CD4-positive, alpha-beta T cell treated with Interleukin-6 at 100 ng/mL for 8 hours (primary cell): Measurements from ENCODE around the gene FLRT1.
"Not testable (repeated sequence)": the region's sequence is repeated elsewhere in the genome, so short reads cannot be mapped to it uniquely, and the experiment has no call there.

Experiments
- DNase-seq: peaks from one replicate; pipeline ENCODE4 v3.0.0-alpha.2; 2020; ENCODE audit warnings: mixed read lengths, low spot score

Gene FLRT1

DNA sequence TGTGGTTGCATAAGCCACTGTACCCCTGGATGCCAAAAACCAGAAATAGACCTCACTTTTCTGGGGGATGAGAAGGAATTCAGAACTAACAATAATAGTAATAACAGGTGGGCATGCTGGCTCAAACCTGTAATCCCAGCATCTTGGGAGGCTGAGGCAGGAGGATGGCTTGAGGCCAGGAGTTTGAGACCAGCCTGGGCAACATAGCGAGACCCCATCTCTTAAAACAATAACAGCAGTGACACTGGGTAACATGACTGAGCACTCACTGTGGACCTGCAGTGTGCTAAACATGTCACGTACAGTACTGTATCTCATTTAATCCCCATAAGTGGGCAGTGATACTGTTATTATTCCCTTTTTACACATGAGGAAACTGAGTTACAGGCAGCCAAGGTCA lies 10.0 kb downstream of the FLRT1 start:
- DNase-seq: no peak

DNA sequence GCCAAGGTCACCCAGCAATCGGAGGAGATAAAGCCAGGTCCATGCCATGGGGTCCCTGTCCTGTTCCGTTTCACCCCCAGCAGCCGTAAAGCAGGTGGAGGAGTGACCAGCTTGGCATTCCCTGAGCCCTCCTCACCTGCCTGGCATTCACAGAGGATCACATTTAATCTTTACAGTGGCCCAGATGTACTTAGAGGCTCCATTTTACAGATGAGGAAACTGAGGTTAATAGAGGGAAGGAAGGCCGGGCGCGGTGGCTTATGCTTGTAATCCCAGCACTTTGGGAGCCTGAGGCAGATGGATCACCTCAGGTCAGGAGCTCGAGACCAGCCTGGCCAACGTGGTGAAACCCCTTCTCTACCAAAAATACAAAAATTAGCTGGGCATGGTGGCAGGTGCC lies 11.6 kb downstream of the FLRT1 start:
- DNase-seq: not testable (repeated sequence)

DNA sequence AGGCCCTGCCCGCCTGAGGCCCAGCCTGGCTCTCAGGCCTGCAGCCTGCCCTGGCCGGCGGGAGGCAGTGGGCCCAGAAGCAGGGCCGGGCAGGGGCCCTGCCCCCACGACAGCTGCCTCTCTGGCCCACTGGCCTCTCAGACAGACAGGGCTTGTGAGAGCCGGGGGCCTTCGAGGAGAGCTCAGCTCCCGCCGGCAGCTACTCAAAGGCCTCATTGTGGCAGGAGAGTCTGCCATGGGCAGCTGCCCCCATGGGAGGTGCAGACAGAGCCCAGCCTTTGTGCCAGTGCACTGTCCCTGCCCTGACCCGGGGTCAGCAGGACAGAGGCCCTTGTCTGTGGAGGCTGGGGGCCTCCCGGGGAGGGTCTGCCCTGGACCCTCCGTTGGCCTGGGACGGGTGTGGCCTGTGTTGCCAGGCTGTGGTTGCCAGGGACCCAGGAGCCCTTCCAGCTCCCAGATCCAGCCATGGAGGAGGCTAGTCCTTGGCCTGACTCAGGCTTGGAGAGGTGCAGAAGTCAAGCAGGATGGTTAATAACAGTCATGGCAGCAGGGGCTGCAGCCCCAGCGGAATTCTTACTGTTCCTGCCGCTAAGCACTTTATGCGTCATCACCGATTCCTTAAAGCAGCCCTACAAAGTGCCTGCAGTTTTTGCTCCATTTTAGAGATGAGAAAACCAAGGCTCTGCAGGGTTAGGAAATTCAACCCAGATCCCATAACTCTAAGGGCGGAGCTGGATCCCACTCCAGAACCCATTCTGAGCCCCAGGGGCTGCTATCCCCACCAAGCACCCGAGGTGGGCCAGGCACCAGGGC lies 12.5 kb downstream of the FLRT1 start:
- no peak for DNase-seq

DNA sequence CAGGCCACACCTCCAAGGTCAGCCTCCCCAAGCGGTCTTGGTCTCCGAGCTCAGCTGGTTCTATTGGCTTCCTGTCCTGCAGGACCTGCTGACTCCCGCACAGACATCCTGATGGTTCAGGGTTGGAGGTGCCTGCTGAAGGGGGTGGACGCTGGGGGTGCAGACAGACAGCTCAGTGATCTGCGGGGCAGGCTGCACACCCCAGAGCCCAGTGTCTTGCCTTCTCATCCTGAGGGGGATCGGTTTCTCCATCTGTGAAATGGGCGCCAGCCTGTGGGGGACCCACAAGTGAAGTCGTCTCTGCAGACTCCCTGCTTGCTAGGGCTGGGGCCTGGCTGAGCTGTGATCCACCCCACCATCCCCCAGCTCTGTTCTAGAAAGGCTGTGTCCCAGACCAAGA lies 13.8 kb downstream of the FLRT1 start:
- DNase-seq: no peak

DNA sequence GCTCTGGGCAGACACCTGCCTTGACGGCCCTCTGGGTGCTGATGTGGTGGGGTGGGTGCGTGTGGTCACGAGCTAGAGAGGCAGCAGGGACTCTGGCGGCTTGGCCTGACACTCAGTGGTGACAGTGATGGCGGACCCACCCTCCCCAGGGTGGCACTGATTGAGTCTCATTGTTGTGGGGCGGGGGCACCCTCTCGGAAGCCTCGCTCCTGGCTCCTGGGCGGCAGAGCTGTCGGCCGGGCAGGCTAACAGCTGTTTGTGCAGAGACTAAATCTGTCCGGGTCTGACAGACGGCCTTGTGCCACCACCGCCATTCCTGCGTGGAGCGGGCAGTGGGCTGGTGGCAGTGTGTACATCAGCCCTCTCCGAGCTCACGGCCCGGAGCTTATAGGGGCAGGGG lies 15.6 kb downstream of the FLRT1 start:
- DNase-seq: no peak

DNA sequence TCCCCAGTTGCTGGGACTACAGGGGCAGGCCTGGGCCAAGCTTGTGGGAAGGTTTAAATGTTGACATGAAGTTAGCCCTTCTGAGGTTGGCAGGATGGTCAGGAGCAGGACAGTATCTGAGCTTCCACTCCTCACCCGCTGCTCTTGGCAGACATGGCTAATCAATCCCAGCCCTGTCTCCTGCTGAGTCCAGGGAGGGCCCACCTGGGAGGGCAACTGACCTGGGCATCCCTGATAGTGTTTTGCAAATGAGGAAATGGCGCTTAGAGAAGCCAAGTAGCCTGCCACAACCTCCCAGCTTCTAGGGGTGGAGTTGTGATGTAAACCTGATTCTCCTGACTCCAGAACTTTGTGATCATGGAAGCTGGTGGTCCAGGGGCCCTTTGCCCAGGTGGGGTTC lies 16.7 kb downstream of the FLRT1 start:
- no peak for DNase-seq

DNA sequence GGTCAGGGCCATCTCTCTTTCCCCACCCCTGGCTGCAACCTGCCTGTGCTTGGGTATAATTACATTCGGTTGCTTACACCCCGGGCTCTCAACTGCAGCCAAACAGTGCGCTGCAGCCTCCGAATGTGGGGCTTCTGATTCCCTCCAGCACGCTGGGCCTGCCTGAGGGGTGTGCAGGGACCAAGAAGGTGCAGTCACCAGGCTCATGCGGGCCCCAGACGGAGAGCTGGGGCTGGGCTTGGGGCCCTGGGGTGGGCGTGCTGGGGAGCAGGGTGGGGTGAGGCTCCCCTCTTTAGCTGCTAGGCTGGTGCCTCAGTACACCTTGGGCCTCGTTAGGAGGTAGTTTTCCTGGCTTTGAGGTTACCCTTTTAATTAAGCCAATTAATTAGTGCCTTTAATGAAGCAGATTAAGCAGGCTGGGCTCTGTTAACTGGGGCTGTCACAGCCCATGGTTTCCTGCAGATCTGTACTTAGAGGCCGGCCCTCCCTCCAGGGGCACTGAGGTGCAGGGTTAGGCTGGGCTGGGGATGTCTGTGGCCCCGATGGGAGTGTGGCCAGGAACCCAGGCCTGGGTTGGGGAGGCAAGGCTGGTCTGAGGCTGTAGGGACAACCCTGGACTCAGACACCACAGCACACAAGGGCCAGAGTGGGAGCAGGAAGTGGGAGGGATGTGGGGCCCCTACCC lies 17.3 kb downstream of the FLRT1 start:
- no peak for DNase-seq

DNA sequence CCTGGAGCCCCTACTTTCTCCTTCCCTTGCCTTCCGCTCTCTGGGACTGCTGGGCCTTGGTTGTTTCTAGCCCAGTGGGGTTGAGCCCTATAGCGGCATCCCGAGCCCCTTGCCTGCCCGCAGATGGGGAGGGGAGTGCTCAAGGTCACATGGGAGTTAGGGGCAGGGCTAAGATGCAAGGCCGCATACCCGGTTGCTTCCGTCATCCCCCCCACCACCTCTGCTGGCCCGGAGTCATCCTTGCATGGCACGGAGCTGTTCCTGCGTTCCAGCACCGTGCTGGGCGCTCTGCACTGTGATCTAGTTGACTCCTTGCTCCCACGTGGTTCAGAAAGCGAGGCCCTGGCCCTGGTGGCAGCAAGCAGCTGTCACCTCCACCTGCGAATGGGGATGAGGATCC lies 18.0 kb downstream of the FLRT1 start:
- DNase-seq: no peak

DNA sequence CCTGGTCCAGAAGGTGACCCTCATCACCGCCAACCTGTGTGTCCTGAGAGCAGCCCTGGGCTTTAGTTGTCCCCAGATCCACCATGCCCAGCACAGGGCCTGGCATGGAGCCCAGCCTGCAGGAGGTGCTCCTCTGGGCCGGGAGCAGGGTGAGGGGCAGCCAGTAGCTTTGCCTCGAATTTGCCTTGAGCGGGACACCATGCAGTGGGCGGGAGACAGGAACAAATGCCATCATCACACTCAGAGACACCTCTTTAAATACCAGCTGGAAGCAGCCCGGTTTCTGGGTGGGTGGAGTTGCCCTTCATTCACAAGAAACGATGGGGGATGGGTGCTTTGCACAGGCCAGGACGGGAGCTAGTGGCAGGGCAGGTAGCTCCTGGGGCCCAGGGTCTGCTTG lies 19.3 kb downstream of the FLRT1 start:
- no peak for DNase-seq

DNA sequence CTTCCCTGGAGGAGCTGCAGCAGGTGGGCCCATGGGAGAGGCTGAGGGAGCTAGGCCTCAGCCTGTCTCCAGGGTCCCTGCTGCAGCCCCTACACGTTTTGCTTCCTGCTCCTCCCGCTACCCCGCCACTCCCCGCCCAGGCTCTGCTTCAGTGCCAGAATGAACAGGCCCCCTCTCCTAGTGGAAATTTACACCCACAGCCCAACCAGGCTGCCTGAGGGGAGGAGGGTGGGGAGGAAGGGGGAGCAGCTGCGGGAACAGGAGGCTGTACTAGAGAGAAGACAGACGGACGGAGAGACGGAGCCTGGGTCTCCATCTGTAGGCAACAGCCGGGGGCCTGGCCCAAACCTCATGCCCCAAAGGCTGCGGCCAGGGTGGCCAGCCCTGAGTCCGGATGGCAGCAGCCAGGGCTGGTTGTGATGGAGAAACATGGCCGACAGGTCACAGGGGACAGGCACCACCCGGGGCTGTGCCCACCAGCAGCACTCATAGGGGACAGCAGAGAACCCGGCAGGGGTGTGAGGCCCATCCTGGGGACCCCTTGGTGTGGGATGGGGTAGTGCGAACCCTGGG lies 20.6 kb downstream of the FLRT1 start:
- no peak for DNase-seq

DNA sequence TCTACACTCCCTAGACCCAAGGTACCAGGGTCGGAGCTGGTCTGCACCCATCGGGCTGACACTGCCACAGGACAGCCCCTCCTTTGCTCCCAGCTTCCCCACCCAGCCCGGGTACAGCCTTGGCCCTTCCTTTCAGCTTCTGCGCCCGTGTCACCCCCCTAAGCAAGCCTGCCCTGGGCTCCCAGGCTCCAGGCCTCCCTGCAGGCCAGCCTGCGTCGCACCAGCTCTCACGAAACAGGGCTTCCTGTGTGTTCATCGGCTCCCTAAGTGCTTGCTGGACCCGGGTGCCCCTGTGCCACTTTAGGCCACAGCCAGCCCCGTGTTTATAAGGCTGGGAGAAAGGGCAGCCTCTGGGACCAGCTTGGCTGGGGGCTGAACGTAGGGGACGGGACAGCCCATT lies 21.1 kb downstream of the FLRT1 start:
- no peak for DNase-seq

DNA sequence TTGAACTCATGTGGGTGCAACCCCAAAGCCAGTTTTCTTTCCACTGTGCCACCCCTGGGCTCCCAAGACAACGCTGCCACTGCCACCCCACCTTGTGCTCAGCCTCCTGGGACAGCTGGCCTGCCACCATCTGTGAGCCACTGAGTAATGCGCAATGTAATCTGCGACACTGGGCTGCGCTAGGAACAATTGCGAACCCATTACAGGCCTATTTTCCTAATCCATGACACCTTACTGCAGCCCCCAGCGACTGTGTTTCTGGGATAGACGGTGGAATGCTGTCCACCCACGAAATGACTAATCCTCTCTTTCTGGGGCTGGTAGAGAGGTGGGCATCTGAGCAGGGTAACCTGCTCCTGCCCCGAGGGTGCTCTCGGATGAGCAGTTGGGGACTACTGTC lies 22.2 kb downstream of the FLRT1 start:
- DNase-seq: no peak

DNA sequence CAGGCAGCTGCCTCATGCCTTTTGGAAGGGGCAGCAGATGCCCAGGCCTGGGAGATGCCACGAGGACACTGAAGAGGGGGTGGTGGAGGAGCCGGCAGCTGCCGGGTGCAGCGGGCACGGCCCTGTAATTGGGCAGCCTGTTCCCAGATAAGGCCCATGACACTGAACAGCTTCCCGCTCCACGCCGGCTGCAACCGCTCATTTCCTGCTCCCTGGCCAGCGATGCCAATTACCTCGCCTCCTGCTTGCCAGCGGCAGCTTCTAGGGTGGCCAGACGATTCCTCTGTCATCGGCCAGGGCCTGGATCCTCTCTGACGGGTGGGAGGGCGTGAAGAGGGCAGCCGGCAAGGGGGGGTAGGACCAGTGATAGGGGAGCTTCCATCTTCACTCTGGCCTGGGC lies 22.8 kb downstream of the FLRT1 start:
- DNase-seq: no peak

DNA sequence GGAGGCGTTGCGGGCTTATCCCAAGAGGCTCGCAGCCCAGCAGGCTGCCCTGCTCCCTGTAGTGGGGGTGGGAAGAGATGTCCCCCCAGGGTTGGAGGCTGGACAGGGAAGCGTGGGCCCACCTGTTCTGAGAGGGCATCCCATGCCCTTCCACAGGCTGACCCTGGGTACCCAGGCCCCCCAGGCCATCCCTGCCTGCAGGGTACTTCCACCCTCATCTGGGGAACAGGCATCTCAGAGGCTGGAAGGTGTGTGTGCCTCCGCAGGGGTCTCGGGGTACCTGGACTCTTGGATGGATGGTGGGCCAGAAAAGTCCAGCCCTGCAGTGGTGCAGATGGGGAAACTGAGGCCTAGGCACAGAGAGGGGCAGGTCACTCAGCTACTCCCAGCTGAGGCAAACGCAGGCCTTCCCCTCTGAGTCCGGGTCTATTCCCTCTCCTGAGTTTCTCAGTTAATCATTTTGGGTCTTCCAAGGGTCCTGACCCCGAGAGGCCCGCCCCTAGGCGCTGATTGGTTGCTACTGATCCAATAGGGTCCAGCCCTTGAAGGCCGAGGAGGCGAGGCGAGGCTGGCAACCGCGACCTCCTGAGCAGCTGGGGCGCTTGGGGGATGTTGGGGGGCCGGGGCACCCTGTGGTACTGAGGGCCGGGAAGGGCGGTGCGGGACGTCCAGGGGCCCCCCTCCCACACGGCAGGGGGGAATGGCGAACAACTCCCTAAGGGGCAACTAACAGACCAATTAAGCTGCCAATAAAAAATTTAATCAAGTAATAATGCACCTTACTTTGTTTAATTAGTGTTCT lies 23.8 kb downstream of the FLRT1 start:
- no peak for DNase-seq

DNA sequence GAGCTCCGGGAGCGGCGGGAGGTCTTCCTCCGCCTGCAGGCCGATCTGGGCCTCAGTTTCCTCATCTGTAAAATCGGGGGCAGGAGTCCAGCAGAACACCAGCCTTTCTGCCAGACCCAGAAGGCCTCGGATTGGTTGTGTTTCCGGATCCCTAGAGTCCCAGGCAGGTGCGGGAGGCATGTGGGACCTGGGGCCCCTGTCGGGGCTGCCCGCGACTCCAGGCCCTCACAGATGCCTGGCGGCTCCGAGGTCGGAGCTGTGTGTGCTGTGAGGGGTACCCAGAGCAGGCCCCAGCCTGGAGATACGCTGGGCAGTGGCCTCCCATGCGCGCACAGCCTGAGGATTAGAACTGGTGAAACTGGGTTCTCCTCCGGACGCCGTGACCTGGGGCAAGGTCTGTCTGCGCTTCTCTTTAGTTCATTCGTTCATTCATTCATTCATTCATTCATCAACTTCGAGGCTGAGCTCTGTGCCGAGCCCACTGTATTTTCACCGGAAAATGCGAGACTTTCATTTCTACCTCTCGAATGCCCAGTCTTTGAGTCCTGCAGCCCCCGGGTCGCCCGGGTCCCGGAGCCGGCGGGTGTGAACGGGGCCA lies 24.6 kb downstream of the FLRT1 start:
- DNase-seq: no peak

DNA sequence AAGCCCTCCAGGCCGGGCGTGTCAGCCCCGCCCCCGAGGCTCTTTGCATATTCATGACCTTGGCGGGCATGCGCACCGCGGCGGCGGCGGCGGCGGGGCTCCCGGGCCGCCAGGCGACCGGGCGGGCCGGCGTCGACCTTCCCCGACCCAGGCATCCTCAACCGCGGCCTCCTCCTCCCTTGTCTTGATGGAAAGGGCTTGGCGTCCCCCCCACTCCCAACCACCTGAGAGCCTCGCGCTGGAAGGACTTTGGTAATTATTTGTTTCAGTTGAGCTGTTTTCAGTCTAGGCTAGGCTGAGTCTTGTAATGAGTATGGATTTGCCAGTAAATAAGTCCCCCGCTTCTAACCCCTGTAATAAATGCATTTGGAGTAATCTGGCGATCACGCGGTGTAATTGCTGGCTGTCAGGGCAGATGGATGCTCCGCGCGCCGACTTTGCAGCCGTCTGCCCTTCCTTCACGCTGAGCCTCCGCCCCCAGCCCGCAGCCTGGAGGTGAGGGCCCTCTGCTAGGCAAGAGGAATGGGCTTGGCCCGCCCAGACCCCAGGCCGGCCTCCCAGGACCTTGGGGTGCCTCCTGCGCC lies 25.2 kb downstream of the FLRT1 start:
- peak; percentile 21 for DNase-seq

DNA sequence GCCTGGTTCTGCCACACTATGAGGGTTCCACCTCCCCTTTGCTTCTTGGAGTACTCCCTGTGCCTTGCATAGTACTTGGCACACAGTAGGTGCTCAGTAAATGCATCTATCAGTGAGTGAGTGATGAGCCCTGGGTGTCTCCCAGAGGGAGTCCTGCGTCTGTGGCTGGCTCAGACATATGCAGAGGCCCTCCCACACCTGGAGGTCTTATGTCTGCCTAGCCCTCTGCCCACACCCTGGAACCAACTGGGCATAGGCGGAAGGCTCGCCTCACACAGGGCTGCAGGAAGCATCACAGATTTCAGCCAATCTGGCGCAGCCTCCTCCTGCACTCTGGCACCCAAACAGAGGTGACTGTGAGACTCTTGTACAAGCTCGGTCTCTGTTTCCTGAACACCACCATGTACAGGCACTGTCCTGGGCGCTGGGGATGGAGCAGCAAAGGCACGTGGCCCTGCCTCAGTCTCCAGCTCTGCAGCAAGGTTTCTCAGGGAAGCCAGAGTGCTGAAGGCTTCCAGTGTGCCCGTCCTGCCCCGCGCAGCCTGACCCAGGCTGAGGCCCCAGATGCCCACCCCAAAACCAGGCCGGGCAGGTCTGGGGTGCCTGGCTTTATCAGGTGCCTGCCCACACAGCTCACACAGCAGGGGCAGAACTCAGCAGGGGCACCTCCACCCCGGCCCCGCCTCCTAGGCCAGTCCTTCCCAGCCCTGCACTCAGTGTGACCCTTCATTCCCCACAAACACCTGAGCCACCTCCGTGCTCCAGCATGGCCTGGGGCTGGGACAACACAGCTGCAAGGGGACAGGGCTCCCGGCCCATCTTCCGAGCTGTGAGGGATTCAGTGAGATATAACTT lies 26.7 kb downstream of the FLRT1 start:
- DNase-seq: no peak

DNA sequence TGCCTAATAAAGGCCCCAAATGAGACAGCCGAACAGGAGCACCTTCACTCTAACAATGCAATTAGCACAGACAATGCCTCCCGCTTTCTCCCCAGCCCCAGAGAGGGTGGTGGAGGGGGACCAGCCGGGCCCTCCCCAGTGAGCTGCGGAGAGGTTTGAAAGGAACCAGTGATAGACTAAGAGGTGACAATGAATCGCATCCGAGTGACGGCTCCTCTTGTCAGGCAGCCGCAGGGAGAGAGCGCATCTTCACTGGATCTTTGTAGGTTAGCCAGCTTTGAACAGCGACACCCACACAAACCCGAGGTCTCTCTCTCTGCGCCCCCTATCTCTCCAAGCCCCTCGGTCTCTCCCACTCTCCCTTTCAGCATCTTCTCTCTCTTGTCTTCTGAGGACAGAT lies 28.0 kb downstream of the FLRT1 start:
- DNase-seq: no peak

DNA sequence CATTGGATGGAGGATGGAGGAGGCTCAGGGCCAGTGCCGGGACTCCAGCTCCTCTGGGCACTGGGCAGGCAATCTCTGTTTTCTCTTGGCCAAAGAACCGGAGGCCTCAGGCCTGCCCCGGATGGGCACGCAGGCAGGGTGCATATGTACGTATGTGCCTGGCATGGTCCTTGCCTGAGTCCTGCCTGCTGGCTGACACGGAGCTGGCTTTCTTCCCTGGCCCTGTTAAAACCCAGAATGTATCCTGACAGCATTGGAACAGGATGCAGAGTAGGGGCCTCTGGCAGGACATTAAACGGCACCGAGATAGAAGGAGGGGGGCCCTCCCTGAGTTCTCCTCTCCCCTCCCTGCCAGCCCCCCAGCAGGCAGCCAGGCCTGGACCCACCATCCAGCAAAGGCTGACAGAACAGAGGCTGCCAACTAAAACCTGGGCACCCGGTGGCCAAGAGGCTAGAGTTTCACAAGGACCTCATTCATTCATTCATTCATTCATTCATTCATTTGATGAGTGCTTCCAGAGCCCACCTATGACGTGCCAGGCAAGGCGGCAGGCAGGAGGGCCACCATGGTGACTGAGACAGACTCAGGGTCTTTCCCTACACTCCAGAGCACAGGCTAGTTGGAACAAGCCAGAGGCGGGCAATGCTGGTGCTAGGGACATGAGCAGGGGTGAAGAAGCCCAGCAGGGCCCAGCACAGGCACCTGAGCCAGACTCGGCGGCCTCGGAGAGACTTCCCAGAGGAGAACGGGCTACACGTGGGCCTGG lies 28.8 kb downstream of the FLRT1 start:
- no peak for DNase-seq

DNA sequence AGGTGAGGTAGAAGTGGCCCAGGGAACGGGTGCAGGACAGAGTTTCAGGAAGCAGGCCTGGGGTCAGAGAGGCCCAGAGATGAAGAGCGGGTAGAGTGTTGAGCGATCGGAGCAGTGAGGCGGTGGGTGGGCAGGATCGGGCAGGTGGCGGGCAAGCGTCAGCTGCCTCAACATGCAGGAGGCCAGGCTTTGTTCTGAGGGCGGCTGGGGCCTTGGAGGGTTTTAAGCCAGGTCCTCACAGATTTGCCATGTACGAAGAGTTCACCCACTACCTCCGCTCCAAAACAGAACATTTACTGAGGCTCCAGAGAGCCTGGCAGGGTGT lies 29.4 kb downstream of the FLRT1 start:
- no peak for DNase-seq
